Measurements from ENCODE around the gene CNOT9.

- TF ChIP-seq POLR2A (IDR thresholded peaks at IDR 0.05) (no peak), CTCF (IDR thresholded peaks at IDR 0.05 in 8 of 11, conservative IDR thresholded peaks at IDR 0.05 in 3 of 11) (no peak), POLR2AphosphoS5 (IDR thresholded peaks at IDR 0.05) (no peak)
These were observed 57.7 kb downstream of the CNOT9 start for GRCh38 chr2:218626369-218626768.

Measured in spleen (tissue), 7 donors.